PC-9 (cell line): ENCODE data around the gene PGP. TPM values are rescaled to one million over a fixed set of nuclear protein-coding genes. Genes with fewer than 3 reads are reported as not detected.
A peak's percentile ranks its signal among the peaks of the same experiment; 100 is the strongest.

Experiments
- BruUV-seq: library from RNA; stranded (reverse); fragments of 400-500 nt; replicated peaks from 2 replicates; lab custom pipeline; 2021; lab: Mats Ljungman, UMichigan
- CTCF ChIA-PET: fragments of 300-600 bp; sonication (Branson Sonifier 250); formaldehyde crosslinking; loops from one replicate; lab custom pipeline; 2022; ENCODE audit warnings: antibody characterized with exemption; lab: Charles Lee
- POLR2A ChIA-PET: fragments of 300-600 bp; sonication (Branson Sonifier 250); formaldehyde crosslinking; loops from one replicate; lab custom pipeline; 2022; ENCODE audit warnings: antibody characterized with exemption; ENCODE audit not compliant: unreplicated experiment; lab: Charles Lee
- DNase-seq, 2 experiments: peaks; one replicate each; pipeline versions ENCODE4 v3.0.0 to v3.0.0-alpha.2; 2015 to 2022; ENCODE audit warnings: mixed read lengths in 1 of 2
- H2AFZ ChIP-seq: fragments of 200-600 bp; sonication (generic); 2 replicates; pipeline ENCODE4 v1.8.1; 2017; ENCODE audit warnings: antibody characterized with exemption
- H3F3A ChIP-seq: fragments of 200-600 bp; sonication (generic); 2 replicates; pipeline ENCODE4 v1.8.1; 2017; ENCODE audit warnings: antibody characterized with exemption, mild to moderate bottlenecking, low read depth; ENCODE audit not compliant: insufficient read depth
- H3K27ac ChIP-seq: fragments of 200-600 bp; sonication (generic); 2 replicates; pipeline ENCODE4 v1.6.1; 2016; ENCODE audit warnings: mixed run types
- H3K27me3 ChIP-seq: fragments of 200-600 bp; sonication (generic); 2 replicates; pipeline ENCODE4 v1.6.1; 2016; ENCODE audit warnings: low read depth, mixed run types; ENCODE audit not compliant: insufficient read depth
- H3K36me3 ChIP-seq: fragments of 200-600 bp; sonication (generic); 2 replicates; pipeline ENCODE4 v1.6.1; 2016; ENCODE audit warnings: low read depth, mixed run types
- H3K4me1 ChIP-seq: fragments of 200-600 bp; sonication (generic); replicated peaks from 2 replicates; pipeline ENCODE4 v1.6.1; 2016; ENCODE audit warnings: mixed run types; ENCODE audit not compliant: insufficient read depth
- H3K4me2 ChIP-seq: fragments of 200-600 bp; sonication (generic); 2 replicates; pipeline ENCODE4 v1.6.1; 2017; ENCODE audit warnings: mixed run types
- H3K4me3 ChIP-seq: fragments of 200-600 bp; sonication (generic); 2 replicates; pipeline ENCODE4 v1.6.1; 2016; ENCODE audit warnings: mixed run types
- H3K79me2 ChIP-seq: fragments of 200-600 bp; sonication (generic); 2 replicates; pipeline ENCODE4 v1.6.1; 2017; ENCODE audit warnings: low read depth, mixed run types
- H3K9me2 ChIP-seq: fragments of 200-600 bp; sonication (generic); 2 replicates; pipeline ENCODE4 v1.8.1; 2017; ENCODE audit warnings: mild to moderate bottlenecking; ENCODE audit not compliant: insufficient read depth
- H3K9me3 ChIP-seq: fragments of 200-600 bp; sonication (generic); 2 replicates; pipeline ENCODE4 v1.8.1; 2016; ENCODE audit warnings: low read depth; ENCODE audit not compliant: insufficient read depth
- H4K20me1 ChIP-seq: fragments of 200-600 bp; sonication (generic); 2 replicates; pipeline ENCODE4 v1.8.1; 2017; ENCODE audit not compliant: insufficient read depth
- EZH2 ChIP-seq: fragments of 200-600 bp; sonication (generic); IDR thresholded peaks from 2 replicates; pipeline ENCODE4 v1.8.0; 2017; ENCODE audit warnings: antibody characterized with exemption, low read depth
- intact Hi-C: fragments of 100-400 bp; cut with micrococcal nuclease; formaldehyde crosslinking; loops from one replicate; pipeline ENCODE4 v1.10.0; 2022; ENCODE audit not compliant: unreplicated experiment
- total RNA-seq: library from RNA; stranded (reverse); gene quantifications from 2 replicates; pipeline ENCODE4 v1.2.3, GENCODE V29; 2021
- TF ChIP-seq, protein P1 (sequence below): fragments of 200-600 bp; sonication (generic); conservative IDR thresholded peaks from 2 replicates; pipeline ENCODE4 v1.6.1; 2017; ENCODE audit warnings: mixed run types, antibody characterized with exemption, mild to moderate bottlenecking, moderate library complexity

The PGP gene
- total RNA-seq, 1 experiment from 2014 or later: 23.4 TPM

DNA sequence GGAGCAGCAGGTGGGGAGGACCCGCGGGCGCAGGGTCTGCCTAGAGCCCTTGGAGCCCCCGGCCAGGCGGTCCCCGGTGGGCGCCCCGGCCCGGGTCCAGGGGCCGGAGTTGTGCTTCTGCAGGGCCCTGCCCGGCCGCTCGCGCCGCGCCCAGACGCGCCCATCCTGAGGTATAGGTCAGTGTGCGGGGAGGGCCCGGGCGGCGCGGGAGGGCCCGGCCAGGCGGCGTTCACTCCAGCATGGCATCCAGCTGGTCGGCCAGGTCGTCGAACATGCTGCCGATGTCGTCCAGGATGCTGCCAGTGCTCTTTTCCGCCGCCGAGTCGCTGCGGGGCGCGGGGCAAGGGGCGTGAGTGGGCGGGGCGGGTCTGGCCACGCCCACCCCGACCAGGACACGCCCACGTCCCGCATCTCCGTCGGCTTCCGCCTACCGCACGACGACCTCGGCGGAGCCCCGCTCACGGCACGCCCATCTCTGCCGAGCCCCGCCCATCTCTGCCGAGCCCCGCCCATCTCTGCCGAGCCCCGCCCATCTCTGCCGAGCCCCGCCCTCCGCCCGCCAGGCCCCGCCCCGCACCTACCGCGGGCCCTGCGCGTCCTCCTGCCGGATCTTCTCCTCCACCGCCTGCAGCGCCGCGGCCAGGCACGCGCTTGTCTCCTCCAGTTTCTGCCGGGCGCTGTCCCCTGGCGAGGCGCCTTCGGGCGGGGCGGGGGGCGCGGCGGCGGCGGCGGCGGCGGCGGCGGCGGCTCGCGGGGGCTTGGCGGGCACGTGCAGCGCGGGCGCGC is 36.1 kb downstream of the PGP start:
- POLR2A ChIA-PET: interaction anchor here (0.7 kb wide), 1 partner anchor 222 kb away, joined by 8 read pairs; no protein-coding TSS in a partner anchor
- no TSS peak for BruUV-seq

DNA sequence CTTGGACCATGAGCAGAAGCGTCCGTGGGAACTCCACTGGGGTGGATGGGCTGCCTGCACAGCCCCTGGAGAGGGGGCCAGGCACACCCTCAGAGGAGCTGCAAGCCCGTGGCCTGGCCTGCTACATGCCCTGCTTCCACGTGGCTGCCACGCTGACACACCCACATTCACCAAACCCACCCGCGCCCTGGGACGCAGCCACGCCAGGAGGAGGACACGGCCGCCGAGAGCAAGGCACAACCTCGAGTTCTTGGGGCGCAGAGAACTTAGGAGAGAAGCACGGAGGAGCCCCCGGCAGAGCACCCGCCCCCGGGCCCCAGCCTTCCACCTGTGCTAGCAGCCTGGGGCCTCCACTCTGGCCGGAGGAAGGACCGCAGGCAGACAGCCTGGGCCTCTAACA is 37.1 kb downstream of the PGP start:
- Histone ChIP-seq H3F3A (no peaks in the 10 kb centered on the region; the same call in 1 of the 2 replicates), H3K27me3 (no peaks in the 10 kb centered on the region), H3K9me3 (no peaks in the 10 kb centered on the region), H4K20me1 (0 out of 2 replicates have a peak, but pooled peaks cover 5% of the 10 kb centered on the region), H3K4me3 (no peak overlapping the region), H3K4me1 (no peaks in the 10 kb centered on the region), H3K27ac (no peak overlapping the region), H3K36me3 (no peaks in the 10 kb centered on the region), H3K79me2 (no peaks in the 10 kb centered on the region), H2AFZ (no peak overlapping the region), H3K4me2 (no peak overlapping the region), H3K9me2 (no peaks in the 10 kb centered on the region)
- POLR2A ChIA-PET: interaction anchor here (0.7 kb wide), 1 partner anchor 221 kb away, joined by 8 read pairs; no protein-coding TSS in a partner anchor
- no peak for TF ChIP-seq EZH2
- TF ChIP-seq, protein P1, sequence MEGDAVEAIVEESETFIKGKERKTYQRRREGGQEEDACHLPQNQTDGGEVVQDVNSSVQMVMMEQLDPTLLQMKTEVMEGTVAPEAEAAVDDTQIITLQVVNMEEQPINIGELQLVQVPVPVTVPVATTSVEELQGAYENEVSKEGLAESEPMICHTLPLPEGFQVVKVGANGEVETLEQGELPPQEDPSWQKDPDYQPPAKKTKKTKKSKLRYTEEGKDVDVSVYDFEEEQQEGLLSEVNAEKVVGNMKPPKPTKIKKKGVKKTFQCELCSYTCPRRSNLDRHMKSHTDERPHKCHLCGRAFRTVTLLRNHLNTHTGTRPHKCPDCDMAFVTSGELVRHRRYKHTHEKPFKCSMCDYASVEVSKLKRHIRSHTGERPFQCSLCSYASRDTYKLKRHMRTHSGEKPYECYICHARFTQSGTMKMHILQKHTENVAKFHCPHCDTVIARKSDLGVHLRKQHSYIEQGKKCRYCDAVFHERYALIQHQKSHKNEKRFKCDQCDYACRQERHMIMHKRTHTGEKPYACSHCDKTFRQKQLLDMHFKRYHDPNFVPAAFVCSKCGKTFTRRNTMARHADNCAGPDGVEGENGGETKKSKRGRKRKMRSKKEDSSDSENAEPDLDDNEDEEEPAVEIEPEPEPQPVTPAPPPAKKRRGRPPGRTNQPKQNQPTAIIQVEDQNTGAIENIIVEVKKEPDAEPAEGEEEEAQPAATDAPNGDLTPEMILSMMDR: no peak
- CTCF ChIA-PET: interaction anchor here (0.6 kb wide), 1 partner anchor 29 kb away, joined by 4 read pairs; no protein-coding TSS in a partner anchor
- DNase-seq: no peak
- BruUV-seq: TSS peak; percentile 82
- intact Hi-C loops: no loop called here

More for the DNA sequence above, 36.1 kb downstream of the PGP start:
- CTCF ChIA-PET: no interaction called here
- no peak for DNase-seq
- no peak overlapping the region for H3K4me2 ChIP-seq
- H3K27ac ChIP-seq: no peak overlapping the region
- TF ChIP-seq, protein P1: no peak
- no peak for TF ChIP-seq EZH2
- H3K9me2 ChIP-seq: no peaks in the 10 kb centered on the region
- no peaks in the 10 kb centered on the region; the same call in 1 of the 2 replicates for H3F3A ChIP-seq
- no peaks in the 10 kb centered on the region for H3K27me3 ChIP-seq
- intact Hi-C loops: no loop called here
- no peaks in the 10 kb centered on the region for H3K36me3 ChIP-seq
- no peaks in the 10 kb centered on the region for H3K79me2 ChIP-seq
- no peaks in the 10 kb centered on the region for H3K9me3 ChIP-seq
- H3K4me1 ChIP-seq: no peaks in the 10 kb centered on the region
- no peak overlapping the region for H2AFZ ChIP-seq
- 0 out of 2 replicates have a peak, but pooled peaks cover 5% of the 10 kb centered on the region for H4K20me1 ChIP-seq
- no peak overlapping the region for H3K4me3 ChIP-seq

DNA sequence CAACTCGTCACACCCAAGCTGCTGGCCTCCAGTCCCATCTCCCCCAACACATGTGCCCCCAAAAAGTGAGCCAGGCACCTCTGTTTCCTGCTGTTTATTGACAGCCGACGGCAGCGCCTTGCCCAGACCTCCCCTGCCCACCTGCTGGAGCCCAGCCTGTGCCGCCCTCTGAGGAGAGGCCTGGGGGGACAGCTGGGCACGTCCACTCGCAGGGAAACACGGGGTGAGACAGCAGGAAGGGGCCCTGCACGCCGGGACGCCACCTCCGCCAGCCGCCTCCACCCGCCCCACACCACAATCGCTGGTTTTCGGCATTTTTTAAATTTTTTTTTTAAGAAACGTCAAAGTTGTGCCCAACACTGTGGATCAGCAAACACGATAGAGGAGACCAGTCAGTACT is 37.5 kb downstream of the PGP start:
- Histone ChIP-seq H3K4me1 (no peaks in the 10 kb centered on the region), H3K9me2 (no peaks in the 10 kb centered on the region), H3K27ac (no peak overlapping the region), H3K4me3 (no peak overlapping the region), H4K20me1 (0 out of 2 replicates have a peak, but pooled peaks cover 5% of the 10 kb centered on the region), H3K4me2 (no peak overlapping the region), H3K9me3 (no peaks in the 10 kb centered on the region), H2AFZ (no peak overlapping the region), H3F3A (no peaks in the 10 kb centered on the region; the same call in 1 of the 2 replicates), H3K36me3 (no peaks in the 10 kb centered on the region), H3K27me3 (no peaks in the 10 kb centered on the region), H3K79me2 (no peaks in the 10 kb centered on the region)
- intact Hi-C loops: no loop called here
- ChIA-PET POLR2A (no interaction called here), CTCF (no interaction called here)
- DNase-seq: no peak
- BruUV-seq: no TSS peak
- no peak for TF ChIP-seq EZH2
- TF ChIP-seq, protein P1: no peak
